DOHH2 (cell line): Measurements from ENCODE around the gene RAET1E.

Experiments
- EZH2phosphoT487 ChIP-seq: fragments of 200-600 bp; sonication (generic); IDR thresholded peaks from 2 replicates; pipeline ENCODE4 v1.6.1; 2017; ENCODE audit warnings: borderline replicate concordance, mild to moderate bottlenecking, antibody characterized with exemption, low read length, moderate library complexity, mixed read lengths
- TF ChIP-seq, protein P1 (sequence below): fragments of 200-600 bp; sonication (generic); IDR thresholded peaks from one replicate; pipeline ENCODE4 v1.5.1; 2014; ENCODE audit warnings: antibody characterized with exemption, mild to moderate bottlenecking, low read depth, low read length; ENCODE audit not compliant: poor library complexity, severe bottlenecking

DNA sequence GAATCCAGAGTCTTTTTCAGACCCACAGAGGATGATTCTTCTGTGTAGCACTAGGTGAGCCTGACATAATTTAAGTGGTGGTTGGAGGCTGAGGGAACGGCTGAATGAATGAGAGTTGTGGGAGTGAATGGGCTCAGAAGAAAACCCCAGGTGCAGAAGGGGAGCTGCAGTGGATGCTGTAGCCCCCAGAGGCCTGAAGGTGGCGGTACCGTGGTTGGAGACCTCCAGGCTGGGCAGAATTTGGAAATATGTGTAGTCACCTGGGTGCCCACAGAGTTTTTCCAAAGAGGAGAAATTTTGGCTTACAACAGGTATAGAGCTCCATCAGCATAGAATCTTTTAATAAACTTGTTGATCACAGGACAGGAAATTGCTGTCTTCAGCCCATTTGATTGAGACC, 31.5 kb upstream of the RAET1E start:
- TF ChIP-seq, protein P1, sequence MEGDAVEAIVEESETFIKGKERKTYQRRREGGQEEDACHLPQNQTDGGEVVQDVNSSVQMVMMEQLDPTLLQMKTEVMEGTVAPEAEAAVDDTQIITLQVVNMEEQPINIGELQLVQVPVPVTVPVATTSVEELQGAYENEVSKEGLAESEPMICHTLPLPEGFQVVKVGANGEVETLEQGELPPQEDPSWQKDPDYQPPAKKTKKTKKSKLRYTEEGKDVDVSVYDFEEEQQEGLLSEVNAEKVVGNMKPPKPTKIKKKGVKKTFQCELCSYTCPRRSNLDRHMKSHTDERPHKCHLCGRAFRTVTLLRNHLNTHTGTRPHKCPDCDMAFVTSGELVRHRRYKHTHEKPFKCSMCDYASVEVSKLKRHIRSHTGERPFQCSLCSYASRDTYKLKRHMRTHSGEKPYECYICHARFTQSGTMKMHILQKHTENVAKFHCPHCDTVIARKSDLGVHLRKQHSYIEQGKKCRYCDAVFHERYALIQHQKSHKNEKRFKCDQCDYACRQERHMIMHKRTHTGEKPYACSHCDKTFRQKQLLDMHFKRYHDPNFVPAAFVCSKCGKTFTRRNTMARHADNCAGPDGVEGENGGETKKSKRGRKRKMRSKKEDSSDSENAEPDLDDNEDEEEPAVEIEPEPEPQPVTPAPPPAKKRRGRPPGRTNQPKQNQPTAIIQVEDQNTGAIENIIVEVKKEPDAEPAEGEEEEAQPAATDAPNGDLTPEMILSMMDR, result peak; percentile 74
- no peak for TF ChIP-seq EZH2phosphoT487
